Activated naive CD4-positive, alpha-beta T cell treated with Interleukin-2 at 50 U/mL for 16 hours (primary cell): ENCODE results near the gene SERPINE3.

Experiments
- DNase-seq: peaks from one replicate; pipeline ENCODE4 v3.0.0-alpha.2; 2020

SERPINE3 gene

DNA sequence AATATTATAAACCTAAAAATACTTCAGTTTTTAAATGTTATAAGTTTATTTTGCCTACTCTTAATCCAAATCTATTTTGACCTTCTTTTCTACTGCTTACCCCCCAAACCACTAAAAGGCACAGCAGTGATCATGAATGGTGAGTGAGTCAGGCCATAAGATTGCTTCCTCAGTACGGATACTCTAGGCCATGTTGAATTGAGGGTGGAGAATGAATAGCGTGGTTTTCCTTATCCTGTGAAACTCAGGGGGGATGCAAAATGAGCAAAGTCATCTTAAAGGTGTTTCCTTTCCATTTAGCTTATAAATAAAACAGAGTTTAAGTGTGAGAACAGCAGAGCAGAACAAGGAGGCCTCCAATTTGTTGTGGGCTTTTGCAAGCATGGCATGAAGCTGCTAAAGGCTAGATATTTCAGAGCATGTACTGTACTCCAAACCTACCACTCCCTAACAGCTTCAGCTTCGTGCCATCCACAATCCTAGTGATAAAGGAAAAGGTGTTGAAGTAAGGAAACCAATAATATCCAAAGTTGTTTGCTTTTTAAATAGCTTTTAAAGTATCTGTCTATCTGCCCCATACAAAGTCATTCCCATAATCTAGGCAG is 25.0 kb downstream of the SERPINE3 start:
- no peak for DNase-seq

DNA sequence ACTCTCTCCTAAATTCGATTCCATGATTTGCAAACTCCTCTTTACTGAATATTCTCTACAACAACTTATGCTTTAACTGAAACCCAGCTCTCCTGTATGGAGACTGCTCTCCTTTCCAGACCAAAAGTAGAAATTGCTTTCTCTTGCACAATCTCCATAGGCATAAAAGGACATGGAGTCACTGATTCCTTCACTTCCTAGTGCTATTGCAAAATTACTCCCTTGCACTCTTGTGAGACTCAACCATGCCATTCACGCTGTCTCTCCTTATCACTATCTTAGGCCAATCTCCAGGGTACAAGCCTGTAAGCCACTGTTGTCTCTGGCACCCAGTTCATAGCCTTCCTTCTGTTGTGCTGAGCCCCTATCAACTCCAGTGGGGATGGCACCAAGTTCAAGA is 30.6 kb downstream of the SERPINE3 start:
- no peak for DNase-seq

DNA sequence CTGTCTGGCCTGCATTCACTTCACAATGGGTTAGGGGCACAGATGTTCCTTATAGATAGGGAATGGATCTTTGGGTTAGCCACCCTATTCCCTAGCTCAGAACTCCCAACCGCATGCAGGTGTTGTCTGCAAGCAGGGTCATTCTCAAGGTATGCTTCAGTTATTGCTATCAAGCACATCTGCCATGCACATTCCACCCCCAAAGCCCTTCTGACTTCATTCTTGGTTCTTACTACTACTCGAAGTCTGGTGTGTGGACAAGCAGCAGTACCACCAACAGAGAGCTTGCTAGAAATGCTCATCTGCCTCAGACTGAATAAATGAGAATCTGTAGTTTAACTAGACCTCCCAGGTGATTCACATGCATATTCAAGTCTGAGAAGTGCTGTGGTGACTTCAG is 31.3 kb downstream of the SERPINE3 start:
- no peak for DNase-seq

DNA sequence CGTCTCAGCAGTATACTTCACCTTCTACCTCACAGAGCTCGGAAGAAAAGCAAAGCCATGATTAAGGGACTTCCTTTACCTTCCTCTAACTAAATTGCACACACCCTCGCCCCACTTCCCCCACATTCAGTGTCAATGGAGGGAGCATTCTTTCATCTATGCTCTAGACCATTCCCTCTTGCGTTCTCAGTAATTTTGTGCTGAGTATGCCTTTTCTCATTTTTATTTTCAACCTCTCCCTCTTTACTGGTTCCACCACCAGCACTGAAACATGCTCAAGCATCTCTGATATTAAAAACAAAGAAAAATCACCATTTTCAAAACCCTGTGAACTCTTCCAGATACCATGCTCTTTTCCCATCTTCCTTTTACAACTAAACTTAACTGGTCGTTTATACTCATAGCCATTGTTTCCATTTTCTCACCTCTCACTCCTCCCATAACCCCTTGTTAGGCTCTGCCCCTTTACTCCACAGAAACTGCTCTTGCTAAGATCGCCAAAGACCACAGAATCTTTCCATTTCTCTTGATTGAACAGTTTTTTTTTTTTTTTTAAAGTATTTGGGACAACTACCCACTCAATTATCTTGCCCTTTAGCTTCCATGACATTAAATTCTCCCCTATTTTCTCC is 32.4 kb downstream of the SERPINE3 start:
- no peak for DNase-seq

DNA sequence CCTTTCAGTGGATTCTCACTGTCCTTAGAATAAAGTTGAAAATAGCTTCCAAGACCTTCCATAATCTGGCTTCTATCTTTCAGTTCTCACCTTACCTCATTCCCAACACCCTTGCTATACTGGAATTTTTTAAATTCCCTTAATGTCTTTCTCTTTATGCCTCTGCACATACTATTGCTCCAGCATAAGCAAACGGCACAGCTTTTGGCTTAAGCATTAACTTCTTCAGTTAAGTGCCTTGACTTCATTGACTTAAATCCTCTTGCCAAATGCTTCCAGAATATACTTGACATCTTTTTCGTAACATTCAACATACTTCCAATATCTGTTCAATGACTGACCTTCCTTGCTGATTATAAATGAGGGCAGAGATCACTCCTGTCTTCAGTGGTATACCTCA is 34.0 kb downstream of the SERPINE3 start:
- DNase-seq = no peak

DNA sequence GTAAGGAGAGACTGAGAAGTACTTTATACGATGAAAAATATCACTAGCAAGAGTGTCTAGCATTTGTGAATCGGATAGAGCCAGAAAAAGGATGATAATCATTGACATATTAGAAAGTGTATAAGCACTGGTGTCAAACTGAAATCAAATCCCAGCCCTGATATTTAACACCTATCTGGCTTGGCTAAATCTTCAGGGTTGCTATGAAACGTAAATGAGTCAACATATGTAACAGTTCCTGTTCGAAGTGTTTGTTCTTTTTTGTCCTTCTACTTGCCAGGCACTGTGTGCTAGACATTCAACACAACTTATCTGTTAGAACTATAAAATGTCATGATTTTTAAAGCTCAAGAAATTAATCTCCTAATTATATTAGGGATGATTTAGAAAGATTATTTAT is 40.8 kb downstream of the SERPINE3 start:
- DNase-seq = no peak

DNA sequence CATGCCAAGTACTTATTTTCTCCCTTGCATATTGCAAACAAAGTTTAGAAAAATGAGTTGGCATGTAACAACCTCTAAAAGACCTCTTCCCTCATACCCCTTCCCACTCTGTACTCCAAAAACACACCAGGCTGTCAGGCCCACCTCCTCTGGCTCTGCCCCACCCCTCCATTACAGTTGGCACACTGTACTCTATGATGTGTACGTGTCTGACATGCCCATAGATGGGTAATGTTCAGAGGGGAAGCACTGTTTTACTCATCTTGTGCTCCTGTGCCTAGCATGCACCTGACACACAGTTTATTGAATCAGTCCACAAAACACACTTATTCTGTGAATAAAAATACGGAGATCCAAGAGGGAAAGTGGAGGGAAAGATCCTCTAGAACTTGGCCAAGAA is 45.6 kb downstream of the SERPINE3 start:
- DNase-seq = no peak

DNA sequence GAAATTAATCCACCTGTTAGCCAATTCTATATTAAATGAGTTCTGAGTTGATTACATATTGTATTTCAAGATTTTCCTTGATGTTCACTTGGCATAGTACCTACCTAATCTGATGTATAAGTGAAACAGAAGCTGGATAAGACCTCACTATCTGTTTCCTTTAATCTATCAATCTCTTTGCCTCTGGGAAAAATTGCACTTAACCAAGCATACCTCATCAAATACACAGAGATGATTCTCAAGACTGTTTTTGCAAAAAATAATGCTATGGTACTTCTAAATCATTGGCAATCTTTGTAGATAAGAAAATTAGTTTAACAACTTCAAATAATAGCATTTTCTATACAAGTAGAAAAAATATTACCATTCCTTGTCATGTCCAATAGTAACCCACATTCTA is 55.2 kb downstream of the SERPINE3 start:
- no peak for DNase-seq

DNA sequence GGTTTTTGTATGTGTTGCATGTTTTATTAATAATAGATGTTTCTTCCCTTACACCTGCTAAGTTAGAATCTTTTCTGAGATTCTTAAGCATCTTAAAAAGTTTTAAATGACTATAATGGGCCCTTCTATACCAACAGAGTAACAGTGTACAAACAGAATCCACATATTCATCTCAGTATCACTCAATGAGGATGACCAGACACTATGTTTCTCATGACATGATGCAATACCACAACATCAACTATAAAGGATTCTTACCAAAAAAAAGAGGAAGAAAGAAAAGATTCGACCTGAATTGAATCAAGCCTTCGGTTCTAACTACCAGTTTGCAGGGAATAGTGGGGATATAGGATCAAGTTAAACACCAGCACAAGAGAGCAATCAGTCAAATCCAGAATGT is 56.9 kb downstream of the SERPINE3 start:
- no peak for DNase-seq

DNA sequence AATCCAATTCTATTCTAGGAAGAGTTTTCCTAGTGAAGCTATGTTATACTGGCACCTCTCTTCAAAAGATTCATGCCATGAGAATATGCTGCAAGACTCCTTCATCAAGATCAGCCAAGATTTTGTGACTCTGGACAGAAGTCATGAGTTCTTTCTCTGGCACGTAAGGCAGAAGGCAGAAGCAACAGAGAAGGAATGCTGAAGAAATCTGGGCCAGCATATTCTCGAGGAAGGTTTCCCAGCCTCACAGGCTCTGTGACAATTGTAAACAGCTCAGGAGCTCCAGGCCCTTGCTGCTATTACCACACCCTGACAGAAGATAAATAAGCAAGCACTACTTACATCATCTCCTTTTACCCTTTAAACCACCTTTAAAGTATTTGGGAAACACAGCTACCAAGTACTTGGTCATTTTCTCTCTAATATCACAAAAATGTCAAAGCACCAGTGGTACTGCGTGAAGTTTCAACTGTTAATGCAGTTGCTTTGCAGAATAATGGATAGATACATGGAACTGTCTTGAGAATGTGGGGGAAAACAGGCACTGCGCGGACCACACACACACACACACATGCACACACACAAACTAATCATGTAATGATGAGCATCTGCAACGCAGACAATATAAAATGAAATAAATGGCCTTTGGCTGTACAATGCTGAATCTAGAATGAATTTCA is 57.9 kb downstream of the SERPINE3 start:
- DNase-seq = no peak

DNA sequence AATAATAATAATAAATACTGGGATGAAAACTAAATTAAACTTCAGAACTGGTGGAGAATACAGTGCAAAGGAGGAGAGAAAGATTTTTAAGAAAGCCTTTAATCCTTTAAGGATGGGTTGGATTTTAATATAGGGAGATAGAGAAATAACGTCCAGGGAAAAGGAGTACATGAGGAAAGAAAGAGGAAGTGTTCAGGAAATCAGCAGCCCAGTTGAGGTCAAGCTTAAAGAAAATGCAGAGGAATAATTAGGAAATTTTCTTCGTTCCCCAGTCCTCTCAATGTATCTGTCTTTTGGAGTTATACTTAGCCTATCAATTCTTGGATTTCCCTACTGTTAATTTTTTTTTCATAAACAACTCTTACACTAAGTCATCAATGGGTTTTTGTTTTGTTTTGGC is 65.7 kb downstream of the SERPINE3 start:
- no peak for DNase-seq

DNA sequence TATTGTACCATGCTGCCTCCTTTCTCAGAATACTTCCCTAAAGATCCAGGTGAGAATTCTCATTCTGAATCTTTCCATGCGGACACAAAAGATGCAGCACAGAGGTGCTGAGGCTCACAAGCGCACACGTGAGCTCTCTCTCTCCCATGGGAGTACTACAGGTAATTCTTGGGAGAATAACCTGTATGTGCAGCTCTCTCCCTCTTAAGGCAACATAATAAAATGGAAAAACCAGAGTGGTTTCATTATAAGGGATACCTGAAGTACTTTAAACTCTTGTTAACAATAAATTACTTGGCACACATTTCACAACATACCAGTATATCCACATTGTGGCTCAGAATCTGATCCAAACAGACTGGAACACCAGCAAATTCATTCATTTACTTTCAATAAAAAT is 72.9 kb downstream of the SERPINE3 start:
- no peak for DNase-seq
